ENCODE results near the gene CCNL2. TPM values are rescaled to one million over a fixed set of nuclear protein-coding genes. Genes with fewer than 3 reads are reported as not detected.

The CCNL2 gene
- total RNA-seq, 2 experiments from 2014 or later, result 274 to 281 TPM

GRCh38 chr1:1352786-1353388 lies 46.2 kb downstream of the CCNL2 start:
- Mint-ChIP-seq H3K27me3 (peaks cover 30% of the 10 kb centered on the region), H3K4me3 (peak overlapping the region; percentile 80), H3K9me3 (no peaks in the 10 kb centered on the region), H3K4me1 (ENCODE audit: low read depth) (peaks cover 23% of the 10 kb centered on the region), H3K36me3 (ENCODE audit: low read depth) (no peaks in the 10 kb centered on the region), H3K27ac (peak overlapping the region; percentile 48)
- intact Hi-C loops (cut with DNase I, micrococcal nuclease), result no loop called here
- POLR2A ChIA-PET, result interaction anchor here (0.6 to 1.2 kb wide), 2 partner anchors 19 to 113 kb away, joined by 3 to 4 read pairs; no protein-coding TSS in a partner anchor
- H3K27me3 ChIP-seq (ENCODE audit: control insufficient read depth in 1 of 2, insufficient read depth in 2 of 2, low read length in 2 of 2), result peaks cover 22 to 39% of the 10 kb centered on the region in 2 experiments
- H3K36me3 ChIP-seq (ENCODE audit: insufficient read depth, low read length), result no peaks in the 10 kb centered on the region
- TF ChIP-seq CTCF (IDR thresholded peaks at IDR 0.05), result no peak
- peaks cover 0 to 22% of the 10 kb centered on the region in 2 experiments for H3K9me3 ChIP-seq (ENCODE audit: control insufficient read depth in 1 of 2, insufficient read depth in 1 of 2, low read length in 2 of 2)
- peaks cover 37% of the 10 kb centered on the region for H3K4me1 ChIP-seq (ENCODE audit: insufficient read depth, low read length)
- DNase-seq, result no peak
- no peak for ATAC-seq (ENCODE audit: poor library complexity)
- no peak overlapping the region for H3K27ac ChIP-seq (ENCODE audit: low read depth in 1 of 2, low read length in 2 of 2)
- CTCF ChIA-PET, result interaction anchor here (2.0 kb wide), 1 partner anchor 18 kb away, joined by 9 read pairs; no protein-coding TSS in a partner anchor
- no peak overlapping the region for H3K4me3 ChIP-seq (ENCODE audit: low read length)

- Histone ChIP-seq H3K4me3 (ENCODE audit: low read length) (no peak overlapping the region), H3K27me3 (ENCODE audit: control insufficient read depth in 1 of 2, insufficient read depth in 2 of 2, low read length in 2 of 2) (peaks cover 15 to 32% of the 10 kb centered on the region in 2 experiments), H3K4me1 (ENCODE audit: insufficient read depth, low read length) (peaks cover 47% of the 10 kb centered on the region), H3K36me3 (ENCODE audit: insufficient read depth, low read length) (no peaks in the 10 kb centered on the region), H3K27ac (ENCODE audit: low read depth in 1 of 2, low read length in 2 of 2) (no peak overlapping the region), H3K9me3 (ENCODE audit: control insufficient read depth in 1 of 2, insufficient read depth in 1 of 2, low read length in 2 of 2) (peaks cover 0 to 18% of the 10 kb centered on the region in 2 experiments)
- Mint-ChIP-seq H3K9me3 (no peaks in the 10 kb centered on the region), H3K36me3 (ENCODE audit: low read depth) (no peaks in the 10 kb centered on the region), H3K27me3 (peaks cover 21% of the 10 kb centered on the region), H3K4me1 (ENCODE audit: low read depth) (peaks cover 34% of the 10 kb centered on the region), H3K27ac (peak overlapping the region; percentile 48), H3K4me3 (peak overlapping the region; percentile 80)
- no peak for ATAC-seq (ENCODE audit: poor library complexity)
- POLR2A ChIA-PET, result interaction anchor here (1.2 to 1.4 kb wide), 2 partner anchors 20 to 23 kb away, joined by 4 read pairs; partner anchors contain the start of gene AURKAIP1
- CTCF ChIA-PET, result no interaction called here
- TF ChIP-seq CTCF (IDR thresholded peaks at IDR 0.05), result no peak
- intact Hi-C loops (cut with DNase I, micrococcal nuclease), result no loop called here
- DNase-seq, result no peak
Measured at GRCh38 chr1:1351511-1352427, 47.4 kb downstream of the CCNL2 start.

GRCh38 chr1:1349256-1350012 lies 49.7 kb downstream of the CCNL2 start, which contains the start of gene DVL1:
Gene DVL1 (minus strand): TSS chr1:1349418. CDS start chr1:1349065, 353 bp downstream.
- ChIA-PET POLR2A (interaction anchor here (1.5 to 1.8 kb wide), 2 partner anchors 23 to 50 kb away, joined by 4 to 6 read pairs; partner anchors contain the start of gene CCNL2), CTCF (interaction anchor here (0.6 kb wide), 1 partner anchor 535 kb away, joined by 3 read pairs; no protein-coding TSS in a partner anchor)
- no peaks in the 10 kb centered on the region for H3K9me3 Mint-ChIP-seq
- peak; percentile 58 to 90 (median 70) for DNase-seq
- peaks cover 21% of the 10 kb centered on the region for H3K27me3 Mint-ChIP-seq
- H3K36me3 Mint-ChIP-seq (ENCODE audit: low read depth), result no peaks in the 10 kb centered on the region
- Histone ChIP-seq H3K4me3 (ENCODE audit: low read length) (peak within 1 kb of the TSS; percentile 58), H3K4me1 (ENCODE audit: insufficient read depth, low read length) (peaks cover 58% of the 10 kb centered on the region), H3K36me3 (ENCODE audit: insufficient read depth, low read length) (no peaks in the 10 kb centered on the region), H3K27ac (ENCODE audit: low read depth in 1 of 2, low read length in 2 of 2) (peak within 1 kb of the TSS in 1 of 2 donors; percentile 53), H3K27me3 (ENCODE audit: control insufficient read depth in 1 of 2, insufficient read depth in 2 of 2, low read length in 2 of 2) (peaks cover 14 to 19% of the 10 kb centered on the region in 2 experiments), H3K9me3 (ENCODE audit: control insufficient read depth in 1 of 2, insufficient read depth in 1 of 2, low read length in 2 of 2) (peaks cover 0 to 17% of the 10 kb centered on the region in 2 experiments)
- peak; percentile 27 for TF ChIP-seq CTCF (IDR thresholded peaks at IDR 0.05)
- peaks cover 36% of the 10 kb centered on the region for H3K4me1 Mint-ChIP-seq (ENCODE audit: low read depth)
- H3K27ac Mint-ChIP-seq, result no peak within 1 kb of the TSS
- H3K4me3 Mint-ChIP-seq, result peak within 1 kb of the TSS; percentile 86
- ATAC-seq (ENCODE audit: poor library complexity), result peak; percentile 75
- intact Hi-C loops (cut with DNase I, micrococcal nuclease), result loop anchor here (1.0 to 2.0 kb wide), 5 partner anchors 23 to 233 kb away; partner anchors contain the start of genes C1orf159 (in 1 of the 2), CPTP (in 1 of the 2), INTS11 (in 1 of the 2) and PUSL1 (in 1 of the 2)

Measured in CD4-positive, alpha-beta T cell (primary cell).